Amniotic stem cell (primary cell): ENCODE results near the gene ACSM3.
"Not testable (repeated sequence)": the region's sequence is repeated elsewhere in the genome, so short reads cannot be mapped to it uniquely, and the experiment has no call there.

ENCODE experiments used
- DNase-seq: peaks from one replicate; lab custom pipeline; 2025; lab: John Stamatoyannopoulos, UW

ACSM3 gene

GRCh38 chr16:20755799-20756198 lies 8.0 kb upstream of the ACSM3 start:
- not testable (repeated sequence) for DNase-seq

GRCh38 chr16:20760346-20760745 lies 3.5 kb upstream of the ACSM3 start:
- DNase-seq: no peak

GRCh38 chr16:20761175-20761574 lies 2.6 kb upstream of the ACSM3 start:
- DNase-seq: no peak

GRCh38 chr16:20762404-20763123 lies 1.2 kb upstream of the ACSM3 start:
- DNase-seq: no peak

GRCh38 chr16:20764448-20764847 lies 634 bp downstream of the ACSM3 start:
- DNase-seq: not testable (repeated sequence)

GRCh38 chr16:20765732-20766131 lies 1.9 kb downstream of the ACSM3 start:
- no peak for DNase-seq

- DNase-seq: no peak
Measured at GRCh38 chr16:20766294-20766693, 2.5 kb downstream of the ACSM3 start.

- no peak for DNase-seq
Measured at GRCh38 chr16:20767577-20767976, 3.8 kb downstream of the ACSM3 start.

- no peak for DNase-seq
Measured at GRCh38 chr16:20768121-20768520, 4.3 kb downstream of the ACSM3 start.

GRCh38 chr16:20768818-20769217 lies 5.0 kb downstream of the ACSM3 start:
- no peak for DNase-seq

GRCh38 chr16:20773679-20774078 lies 9.9 kb downstream of the ACSM3 start:
- no peak for DNase-seq

- peak; percentile 57 for DNase-seq
Measured at GRCh38 chr16:20774703-20775362, 11.0 kb downstream of the ACSM3 start.

GRCh38 chr16:20781697-20782096 lies 17.9 kb downstream of the ACSM3 start:
- no peak for DNase-seq

GRCh38 chr16:20782470-20782869 lies 18.7 kb downstream of the ACSM3 start:
- no peak for DNase-seq

- no peak for DNase-seq
Measured at GRCh38 chr16:20784204-20784603, 20.4 kb downstream of the ACSM3 start.

- no peak for DNase-seq
Measured at GRCh38 chr16:20789130-20789529, 25.3 kb downstream of the ACSM3 start.

GRCh38 chr16:20791923-20792612 lies 28.3 kb downstream of the ACSM3 start:
- no peak for DNase-seq

- DNase-seq: no peak
Measured at GRCh38 chr16:20798364-20798763, 34.5 kb downstream of the ACSM3 start.

- peak; percentile 43 for DNase-seq
Measured at GRCh38 chr16:20799599-20799998, 35.8 kb downstream of the ACSM3 start.

GRCh38 chr16:20801278-20801677 lies 37.5 kb downstream of the ACSM3 start:
- no peak for DNase-seq

- no peak for DNase-seq
Measured at GRCh38 chr16:20803192-20803560, 39.4 kb downstream of the ACSM3 start.

GRCh38 chr16:20803561-20804214 lies 39.9 kb downstream of the ACSM3 start:
- DNase-seq: no peak
